HCT116 (cell line): ENCODE data around the gene IMMP2L. TPM values are rescaled to one million over a fixed set of nuclear protein-coding genes. Genes with fewer than 3 reads are reported as not detected.

Experiments used
- ATAC-seq: fragments of 200-7000 bp; cut with Tn5 transposase; 2 replicates; pipeline ENCODE4 v1.9.1; 2020; ENCODE audit warnings: mild to moderate bottlenecking, moderate library complexity
- BruUV-seq: library from RNA; stranded (reverse); fragments of 400-500 nt; replicated peaks from 2 replicates; lab custom pipeline; 2021; lab: Mats Ljungman, UMichigan
- CTCF ChIA-PET: fragments of 300-600 bp; sonication (Branson Sonifier 250); formaldehyde crosslinking; loops from one replicate; lab custom pipeline; 2021; ENCODE audit warnings: antibody characterized with exemption; lab: Charles Lee
- POLR2A ChIA-PET: fragments of 300-600, 350-600 bp; sonication (Branson Sonifier 250); formaldehyde crosslinking; loops from one replicate; lab custom pipeline; 2021; ENCODE audit warnings: antibody characterized with exemption; lab: Charles Lee
- RAD21 ChIA-PET, 2 experiments: fragments of 300-600 bp; sonication (Branson Sonifier 250); formaldehyde crosslinking; loops; one replicate each; lab custom pipeline; 2023; ENCODE audit warnings: low total read pairs in 2 of 2; ENCODE audit not compliant: uncharacterized antibody in 2 of 2, unreplicated experiment in 2 of 2, low non-redundant PET in 1 of 2; lab: Charles Lee
- DNase-seq: peaks from one replicate; pipeline ENCODE4 v3.0.0-alpha.2; 2010; ENCODE audit warnings: low read depth, low spot score
- H2AFZ ChIP-seq: fragments of 200-600 bp; shearing (Covaris generic), sonication (generic); 2 replicates; pipeline ENCODE4 v1.6.1; 2017; ENCODE audit warnings: low read depth, mixed run types, mixed read lengths, antibody characterized with exemption, low read length; ENCODE audit not compliant: poor library complexity, severe bottlenecking
- H3K27ac ChIP-seq: 2 replicates; pipeline ENCODE4 v1.5.1; 2012; ENCODE audit warnings: low read depth, low read length
- H3K27me3 ChIP-seq: fragments of 200-600 bp; sonication (generic); 2 replicates; pipeline ENCODE4 v1.6.1; 2016; ENCODE audit warnings: mixed run types, low read length, mixed read lengths; ENCODE audit not compliant: insufficient read depth
- H3K36me3 ChIP-seq, 2 experiments: fragments of 200-500 bp in 1 of 2; fragments of 200-600 bp in 1 of 2; sonication (Bioruptor generic) in 1 of 2; sonication (generic) in 1 of 2; 2 replicates each; pipeline versions ENCODE4 v1.5.1 to v1.6.1; 2014 to 2016; ENCODE audit warnings: low read length in 2 of 2, inconsistent platforms in 1 of 2, mixed read lengths in 1 of 2, mixed run types in 1 of 2; ENCODE audit not compliant: insufficient read depth in 2 of 2, control insufficient read depth in 1 of 2
- H3K4me1 ChIP-seq, 2 experiments: fragments of 200-600 bp in 1 of 2; sonication (generic) in 1 of 2; 2 replicates each; pipeline versions ENCODE4 v1.5.1 to v1.6.1; 2012 to 2017; ENCODE audit warnings: low read length in 2 of 2, inconsistent platforms in 1 of 2, mild to moderate bottlenecking in 1 of 2, mixed read lengths in 1 of 2, mixed run types in 1 of 2, moderate library complexity in 1 of 2; ENCODE audit not compliant: insufficient read depth in 2 of 2, control insufficient read depth in 1 of 2
- H3K4me2 ChIP-seq: fragments of 200-600 bp; sonication (generic); 2 replicates; pipeline ENCODE4 v1.6.1; 2017; ENCODE audit warnings: mixed run types, low read length, mixed read lengths
- H3K4me3 ChIP-seq, 2 experiments: fragments of 200-600 bp in 1 of 2; sonication (generic) in 1 of 2; replicated peaks in 1 of 2; 2 replicates each; pipeline ENCODE4 v1.5.1; 2011 to 2016; ENCODE audit warnings: low read length in 2 of 2, control low read depth in 1 of 2, low read depth in 1 of 2, mild to moderate bottlenecking in 1 of 2, mixed read lengths in 1 of 2, mixed run types in 1 of 2
- H3K79me2 ChIP-seq: fragments of 200-600 bp; sonication (generic); 2 replicates; pipeline ENCODE4 v1.6.1; 2017; ENCODE audit warnings: mild to moderate bottlenecking, mixed run types, low read length, moderate library complexity, mixed read lengths; ENCODE audit not compliant: insufficient read depth
- H3K9ac ChIP-seq: fragments of 200-600 bp; sonication (generic); 2 replicates; pipeline ENCODE4 v1.6.1; 2016; ENCODE audit warnings: low read length, mixed read lengths
- H3K9me2 ChIP-seq: fragments of 200-600 bp; sonication (generic), shearing (Covaris generic); 2 replicates; pipeline ENCODE4 v1.6.1; 2017; ENCODE audit warnings: mixed run types, mild to moderate bottlenecking, moderate library complexity; ENCODE audit not compliant: insufficient read depth
- H3K9me3 ChIP-seq, 2 experiments: fragments of 200-500 bp in 1 of 2; fragments of 200-600 bp in 1 of 2; sonication (Bioruptor generic) in 1 of 2; sonication (generic) in 1 of 2; 2 replicates each; pipeline ENCODE4 v1.6.1; 2014 to 2017; ENCODE audit warnings: low read length in 2 of 2, mixed read lengths in 2 of 2, inconsistent platforms in 1 of 2, low read depth in 1 of 2, mild to moderate bottlenecking in 1 of 2, mixed run types in 1 of 2, moderate library complexity in 1 of 2; ENCODE audit not compliant: control insufficient read depth in 1 of 2, insufficient read depth in 1 of 2
- H4K20me1 ChIP-seq: fragments of 200-600 bp; sonication (generic), shearing (Covaris generic); 2 replicates; pipeline ENCODE4 v1.6.1; 2017; ENCODE audit warnings: mixed run types, mild to moderate bottlenecking, moderate library complexity; ENCODE audit not compliant: insufficient read depth
- CBX3 ChIP-seq: IDR thresholded peaks from 2 replicates; pipeline ENCODE4 v1.6.1; 2012; ENCODE audit warnings: low read depth
- EZH2 ChIP-seq: fragments of 200-600 bp; sonication (generic); IDR thresholded peaks from 2 replicates; pipeline ENCODE4 v1.6.1; 2017; ENCODE audit warnings: antibody characterized with exemption, mixed run types
- JUND ChIP-seq: IDR thresholded peaks from 2 replicates; pipeline ENCODE4 v1.6.1; 2012
- RAD21 ChIP-seq: IDR thresholded peaks from 2 replicates; pipeline ENCODE4 v1.6.1; 2012; ENCODE audit warnings: low read depth, mild to moderate bottlenecking
- SRF ChIP-seq: IDR thresholded peaks from 2 replicates; pipeline ENCODE4 v1.6.1; 2012; ENCODE audit warnings: low read depth
- TCF7L2 ChIP-seq: IDR thresholded peaks from 2 replicates; pipeline ENCODE4 v1.7.0; 2011; ENCODE audit warnings: borderline replicate concordance, inconsistent platforms; ENCODE audit not compliant: insufficient read depth, insufficient read length; ENCODE audit errors: extremely low read depth
- ZFX ChIP-seq: fragments of 450-650 bp; IDR thresholded peaks from 2 replicates; pipeline ENCODE4 v1.6.1; 2017
- intact Hi-C: fragments of 100-400 bp; cut with micrococcal nuclease; formaldehyde crosslinking; loops from 2 replicates; pipeline ENCODE4 v1.10.0; 2022
- total RNA-seq: library from RNA; stranded (reverse); gene quantifications from one replicate; pipeline ENCODE4 v1.2.1, GENCODE V29; 2021; ENCODE audit not compliant: unreplicated experiment
- TF ChIP-seq, protein P1 (sequence below): IDR thresholded peaks from 2 replicates; pipeline ENCODE4 v1.6.1; 2012; ENCODE audit warnings: low read depth
- TF ChIP-seq, protein P2 (sequence below), 3 experiments: fragments of 200-600 bp in 1 of 3; sonication (generic) in 1 of 3; IDR thresholded peaks in 2 of 3; conservative IDR thresholded peaks in 1 of 3; 2 replicates each; pipeline ENCODE4 v1.5.1; 2012 to 2017; ENCODE audit warnings: low read depth in 2 of 3, low read length in 2 of 3, antibody characterized with exemption in 1 of 3, borderline replicate concordance in 1 of 3, control low read depth in 1 of 3, mild to moderate bottlenecking in 1 of 3, mixed read lengths in 1 of 3, mixed run types in 1 of 3, moderate library complexity in 1 of 3; ENCODE audit not compliant: insufficient read depth in 1 of 3
- TF ChIP-seq, protein P3 (sequence below): IDR thresholded peaks from 2 replicates; pipeline ENCODE4 v1.6.1; 2012
- TF ChIP-seq, protein P4 (sequence below): IDR thresholded peaks from 2 replicates; pipeline ENCODE4 v1.6.1; 2012

IMMP2L gene
- total RNA-seq, 1 experiment from 2014 or later, result 21.1 TPM

DNA sequence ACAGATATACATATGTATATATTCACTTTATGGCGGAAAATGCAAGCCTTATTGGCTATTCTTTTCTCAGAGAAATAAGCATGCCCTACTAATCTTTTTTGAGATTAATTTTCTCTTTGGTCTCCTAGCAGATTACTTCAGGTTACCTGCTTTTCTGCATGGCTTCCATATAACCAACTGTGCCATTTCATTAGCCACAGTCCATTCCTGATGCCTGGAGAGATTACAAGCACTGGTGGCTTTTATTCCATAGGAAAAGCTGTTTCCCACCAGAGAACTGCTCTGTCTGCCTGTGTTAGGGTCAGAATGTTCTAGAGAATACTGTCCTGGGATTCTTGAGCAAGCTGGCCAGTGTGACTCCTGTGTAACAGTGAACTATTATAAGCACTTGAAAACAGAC, 411.6 kb downstream of the IMMP2L start:
- Histone ChIP-seq H3K79me2 (no peaks in the 10 kb centered on the region), H4K20me1 (no peaks in the 10 kb centered on the region), H3K36me3 (no peaks in the 10 kb centered on the region), H3K4me2 (no peak overlapping the region), H3K9ac (no peak overlapping the region), H2AFZ (no peak overlapping the region), H3K4me1 (no peaks in the 10 kb centered on the region), H3K4me3 (no peak overlapping the region), H3K9me2 (no peaks in the 10 kb centered on the region), H3K9me3 (no peaks in the 10 kb centered on the region), H3K27me3 (no peaks in the 10 kb centered on the region), H3K27ac (no peak overlapping the region)
- TF ChIP-seq EZH2 (no peak), RAD21 (no peak), SRF (no peak), ZFX (no peak), JUND (no peak), TCF7L2 (no peak), CBX3 (no peak)
- TF ChIP-seq, protein P1, sequence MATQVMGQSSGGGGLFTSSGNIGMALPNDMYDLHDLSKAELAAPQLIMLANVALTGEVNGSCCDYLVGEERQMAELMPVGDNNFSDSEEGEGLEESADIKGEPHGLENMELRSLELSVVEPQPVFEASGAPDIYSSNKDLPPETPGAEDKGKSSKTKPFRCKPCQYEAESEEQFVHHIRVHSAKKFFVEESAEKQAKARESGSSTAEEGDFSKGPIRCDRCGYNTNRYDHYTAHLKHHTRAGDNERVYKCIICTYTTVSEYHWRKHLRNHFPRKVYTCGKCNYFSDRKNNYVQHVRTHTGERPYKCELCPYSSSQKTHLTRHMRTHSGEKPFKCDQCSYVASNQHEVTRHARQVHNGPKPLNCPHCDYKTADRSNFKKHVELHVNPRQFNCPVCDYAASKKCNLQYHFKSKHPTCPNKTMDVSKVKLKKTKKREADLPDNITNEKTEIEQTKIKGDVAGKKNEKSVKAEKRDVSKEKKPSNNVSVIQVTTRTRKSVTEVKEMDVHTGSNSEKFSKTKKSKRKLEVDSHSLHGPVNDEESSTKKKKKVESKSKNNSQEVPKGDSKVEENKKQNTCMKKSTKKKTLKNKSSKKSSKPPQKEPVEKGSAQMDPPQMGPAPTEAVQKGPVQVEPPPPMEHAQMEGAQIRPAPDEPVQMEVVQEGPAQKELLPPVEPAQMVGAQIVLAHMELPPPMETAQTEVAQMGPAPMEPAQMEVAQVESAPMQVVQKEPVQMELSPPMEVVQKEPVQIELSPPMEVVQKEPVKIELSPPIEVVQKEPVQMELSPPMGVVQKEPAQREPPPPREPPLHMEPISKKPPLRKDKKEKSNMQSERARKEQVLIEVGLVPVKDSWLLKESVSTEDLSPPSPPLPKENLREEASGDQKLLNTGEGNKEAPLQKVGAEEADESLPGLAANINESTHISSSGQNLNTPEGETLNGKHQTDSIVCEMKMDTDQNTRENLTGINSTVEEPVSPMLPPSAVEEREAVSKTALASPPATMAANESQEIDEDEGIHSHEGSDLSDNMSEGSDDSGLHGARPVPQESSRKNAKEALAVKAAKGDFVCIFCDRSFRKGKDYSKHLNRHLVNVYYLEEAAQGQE, result no peak
- TF ChIP-seq, protein P2, sequence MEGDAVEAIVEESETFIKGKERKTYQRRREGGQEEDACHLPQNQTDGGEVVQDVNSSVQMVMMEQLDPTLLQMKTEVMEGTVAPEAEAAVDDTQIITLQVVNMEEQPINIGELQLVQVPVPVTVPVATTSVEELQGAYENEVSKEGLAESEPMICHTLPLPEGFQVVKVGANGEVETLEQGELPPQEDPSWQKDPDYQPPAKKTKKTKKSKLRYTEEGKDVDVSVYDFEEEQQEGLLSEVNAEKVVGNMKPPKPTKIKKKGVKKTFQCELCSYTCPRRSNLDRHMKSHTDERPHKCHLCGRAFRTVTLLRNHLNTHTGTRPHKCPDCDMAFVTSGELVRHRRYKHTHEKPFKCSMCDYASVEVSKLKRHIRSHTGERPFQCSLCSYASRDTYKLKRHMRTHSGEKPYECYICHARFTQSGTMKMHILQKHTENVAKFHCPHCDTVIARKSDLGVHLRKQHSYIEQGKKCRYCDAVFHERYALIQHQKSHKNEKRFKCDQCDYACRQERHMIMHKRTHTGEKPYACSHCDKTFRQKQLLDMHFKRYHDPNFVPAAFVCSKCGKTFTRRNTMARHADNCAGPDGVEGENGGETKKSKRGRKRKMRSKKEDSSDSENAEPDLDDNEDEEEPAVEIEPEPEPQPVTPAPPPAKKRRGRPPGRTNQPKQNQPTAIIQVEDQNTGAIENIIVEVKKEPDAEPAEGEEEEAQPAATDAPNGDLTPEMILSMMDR (IDR thresholded peaks at IDR 0.05 in 2 of 3, conservative IDR thresholded peaks at IDR 0.05 in 1 of 3; ENCODE audit: borderline replicate concordance in 1 of 3, insufficient read depth in 1 of 3, low read depth in 2 of 3, low read length in 2 of 3), result no peak
- TF ChIP-seq, protein P3, sequence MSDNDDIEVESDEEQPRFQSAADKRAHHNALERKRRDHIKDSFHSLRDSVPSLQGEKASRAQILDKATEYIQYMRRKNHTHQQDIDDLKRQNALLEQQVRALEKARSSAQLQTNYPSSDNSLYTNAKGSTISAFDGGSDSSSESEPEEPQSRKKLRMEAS, result no peak
- TF ChIP-seq, protein P4, sequence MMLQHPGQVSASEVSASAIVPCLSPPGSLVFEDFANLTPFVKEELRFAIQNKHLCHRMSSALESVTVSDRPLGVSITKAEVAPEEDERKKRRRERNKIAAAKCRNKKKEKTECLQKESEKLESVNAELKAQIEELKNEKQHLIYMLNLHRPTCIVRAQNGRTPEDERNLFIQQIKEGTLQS, result no peak
- no peak for ATAC-seq
- RAD21 ChIA-PET, result no interaction called here
- BruUV-seq, result no TSS peak
- intact Hi-C loops, result no loop called here
- no peak for DNase-seq
- POLR2A ChIA-PET, result no interaction called here
- CTCF ChIA-PET, result no interaction called here
